T-helper 2 cell treated with Interferon-gamma antibody and Interleukin-4, amounts not matched to agents 100 ng/mL and 5 ng/mL, for 36 hours (primary cell): Measurements from ENCODE around the gene KMO. TPM values are rescaled to one million over a fixed set of nuclear protein-coding genes. Genes with fewer than 3 reads are reported as not detected.

Source experiments
- intact Hi-C: fragments of 100-400 bp; cut with micrococcal nuclease; formaldehyde crosslinking; loops from one replicate; pipeline ENCODE4 v1.15.1; 2023
- total RNA-seq: library from RNA; stranded (reverse); gene quantifications from 2 replicates; pipeline ENCODE4 v1.2.3, GENCODE V29; 2022

Gene KMO
- not detected in 2 replicates for total RNA-seq

DNA sequence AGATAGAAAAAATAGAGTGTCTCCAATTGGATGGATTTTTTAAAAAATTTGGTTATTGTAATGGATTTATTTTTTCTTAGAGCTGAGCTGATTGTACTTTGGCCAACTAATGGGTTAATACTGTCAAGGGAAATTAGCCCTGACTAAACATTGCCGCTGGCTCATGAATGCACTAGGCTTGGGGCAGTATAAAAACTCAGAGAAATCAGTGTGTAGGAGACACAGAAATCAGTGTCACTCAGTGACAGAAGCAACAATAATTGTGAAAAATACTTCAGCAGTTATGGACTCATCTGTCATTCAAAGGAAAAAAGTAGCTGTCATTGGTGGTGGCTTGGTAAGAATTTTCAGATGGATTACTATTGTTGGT lies at the start of gene KMO:
Gene KMO, plus strand, starts transcription at position 217 of the 370 bp plus-strand sequence. Its CDS starts 67 bp downstream, at position 284.
- intact Hi-C loops, result loop anchor here (2.0 to 5.0 kb wide), 2 partner anchors 19 to 365 kb away; no protein-coding TSS in a partner anchor

DNA sequence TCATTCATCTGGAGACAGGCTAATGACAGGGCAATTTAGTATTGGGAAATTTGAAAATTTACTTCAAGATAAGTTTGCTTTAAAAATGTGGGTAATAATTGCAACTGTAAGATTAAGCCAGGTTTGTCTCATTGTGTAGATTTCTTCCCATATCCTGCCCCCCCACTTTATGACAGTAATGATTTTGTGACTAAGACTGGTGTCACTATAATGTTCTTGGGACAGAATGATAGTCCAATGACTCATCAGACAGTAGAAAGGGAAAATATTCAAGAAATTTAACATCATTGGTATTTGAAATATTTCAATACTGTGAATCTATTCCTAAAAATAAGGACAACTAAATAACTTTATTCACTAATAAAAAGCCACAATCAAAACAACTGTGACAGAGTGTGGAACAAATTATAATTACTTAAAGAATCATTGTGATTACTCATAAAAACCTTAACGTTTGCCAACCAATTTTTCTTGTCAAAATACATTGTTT lies 49.4 kb upstream of the KMO start:
- intact Hi-C loops, result no loop called here

DNA sequence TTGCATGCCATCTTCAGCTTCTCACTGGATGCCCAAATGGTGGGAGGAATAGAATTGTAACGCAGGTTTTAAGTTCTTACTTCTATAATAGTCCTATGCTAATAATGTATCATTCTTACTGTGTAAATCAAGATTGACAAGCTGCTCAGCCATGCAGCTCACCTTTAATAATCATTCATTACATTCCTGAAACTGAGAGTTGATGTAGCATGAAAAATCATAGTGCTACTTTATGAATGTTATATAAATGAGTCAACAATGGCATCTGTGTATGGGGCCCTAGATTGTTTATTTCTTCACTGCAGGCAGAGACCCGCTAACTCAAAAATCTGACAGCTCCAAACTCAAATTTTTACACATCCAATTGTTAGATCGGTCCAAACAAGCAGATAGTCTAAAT lies 47.0 kb upstream of the KMO start:
- intact Hi-C loops, result loop anchor here (5.0 kb wide), 1 partner anchor 753 kb away; no protein-coding TSS in a partner anchor

DNA sequence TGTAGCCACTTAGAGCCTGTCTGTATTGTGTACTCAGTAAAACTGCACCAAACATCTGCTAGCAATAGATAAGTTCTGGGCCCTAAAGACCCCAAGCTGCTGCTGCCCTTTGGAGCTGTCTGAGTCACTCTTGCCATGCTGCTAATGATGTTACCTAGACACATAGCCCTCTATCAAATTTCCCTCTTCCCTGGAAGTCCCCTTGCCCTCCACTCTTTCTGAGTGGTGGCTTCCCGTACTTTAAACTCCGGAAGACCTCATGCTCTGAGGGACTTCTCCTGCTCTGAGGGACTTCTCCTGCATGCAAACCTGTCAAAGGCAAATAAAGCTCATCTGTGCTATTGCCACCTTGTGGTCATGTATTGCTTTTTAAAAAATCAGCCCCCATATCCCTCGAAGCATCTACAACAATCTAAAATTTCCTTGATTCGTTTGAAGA lies 46.6 kb upstream of the KMO start:
- intact Hi-C loops, result loop anchor here (5.0 kb wide), 1 partner anchor 753 kb away; no protein-coding TSS in a partner anchor

DNA sequence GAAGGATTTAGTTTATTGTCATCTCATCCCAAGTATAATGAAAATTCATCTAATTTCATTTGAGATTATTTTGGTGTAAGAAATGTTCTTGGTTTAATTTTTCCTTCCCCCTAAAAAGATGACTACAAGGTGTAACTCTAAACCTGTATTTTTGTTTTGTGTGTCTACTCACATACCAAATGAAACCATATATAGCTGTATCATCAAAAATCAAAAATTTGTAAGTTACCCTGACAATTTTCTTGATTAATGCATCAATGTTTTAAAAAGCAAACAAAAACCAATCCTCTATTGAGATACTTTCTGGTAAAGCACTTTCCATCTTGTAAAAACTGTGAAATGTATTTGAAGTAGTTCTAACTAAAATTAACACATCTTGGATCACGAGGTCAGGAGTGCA lies 43.4 kb upstream of the KMO start:
- intact Hi-C loops, result loop anchor here (5.0 kb wide), 1 partner anchor 756 kb away; no protein-coding TSS in a partner anchor

DNA sequence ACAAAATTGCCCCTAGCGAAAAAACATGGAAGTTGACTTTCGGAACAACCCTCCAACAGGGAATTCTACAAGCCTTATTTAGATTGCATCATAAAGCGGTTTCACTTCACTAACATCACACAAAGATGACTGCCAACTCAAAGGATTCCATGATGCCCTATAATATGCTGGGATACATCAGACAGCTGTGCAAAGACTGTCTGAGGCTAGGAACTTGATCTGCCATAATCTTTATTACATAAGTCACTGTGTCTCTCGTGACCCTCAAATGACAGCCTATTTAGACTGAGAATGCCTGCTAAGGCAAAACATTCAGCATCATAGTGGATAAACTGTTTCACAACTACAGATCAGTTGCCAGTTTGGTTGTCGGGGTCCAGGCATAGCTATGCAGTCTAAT lies 36.4 kb upstream of the KMO start:
- intact Hi-C loops, result no loop called here

DNA sequence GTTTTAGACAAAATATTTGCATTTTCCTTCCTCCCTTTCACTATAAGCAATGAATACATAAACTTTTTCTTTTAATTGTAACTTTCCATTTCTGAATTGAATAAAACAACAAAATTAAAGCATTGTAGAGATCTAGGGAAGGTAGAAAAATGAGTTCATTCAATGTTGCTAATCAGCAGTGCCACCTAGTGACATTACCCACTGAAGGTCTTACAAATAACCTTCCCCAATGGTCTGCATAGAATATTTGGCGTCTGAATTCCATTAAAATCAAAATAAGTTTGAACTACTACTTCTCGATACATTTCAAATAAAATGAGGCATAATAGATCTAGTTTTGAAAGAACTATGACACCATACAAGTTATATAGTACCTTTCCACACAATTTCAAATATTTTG lies 32.3 kb upstream of the KMO start:
- intact Hi-C loops, result no loop called here

DNA sequence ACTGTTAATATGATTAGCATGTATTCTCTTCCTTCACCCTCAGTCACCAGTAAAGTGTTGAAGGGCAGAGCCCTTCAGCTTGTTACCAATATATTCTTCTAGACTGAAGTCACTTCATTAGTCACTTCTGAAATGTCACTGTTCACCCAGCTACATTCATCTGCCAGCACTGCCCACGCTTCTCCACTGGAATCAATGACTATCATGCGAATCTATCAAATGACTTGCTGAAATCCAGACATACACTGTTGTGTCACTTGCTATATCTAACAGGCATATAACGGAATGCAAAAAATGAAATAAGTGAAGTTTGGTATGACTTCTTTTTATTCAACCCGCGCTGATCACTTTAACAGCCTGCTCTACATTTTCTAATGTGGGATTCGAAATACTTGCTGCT lies 28.7 kb upstream of the KMO start:
- intact Hi-C loops, result no loop called here

DNA sequence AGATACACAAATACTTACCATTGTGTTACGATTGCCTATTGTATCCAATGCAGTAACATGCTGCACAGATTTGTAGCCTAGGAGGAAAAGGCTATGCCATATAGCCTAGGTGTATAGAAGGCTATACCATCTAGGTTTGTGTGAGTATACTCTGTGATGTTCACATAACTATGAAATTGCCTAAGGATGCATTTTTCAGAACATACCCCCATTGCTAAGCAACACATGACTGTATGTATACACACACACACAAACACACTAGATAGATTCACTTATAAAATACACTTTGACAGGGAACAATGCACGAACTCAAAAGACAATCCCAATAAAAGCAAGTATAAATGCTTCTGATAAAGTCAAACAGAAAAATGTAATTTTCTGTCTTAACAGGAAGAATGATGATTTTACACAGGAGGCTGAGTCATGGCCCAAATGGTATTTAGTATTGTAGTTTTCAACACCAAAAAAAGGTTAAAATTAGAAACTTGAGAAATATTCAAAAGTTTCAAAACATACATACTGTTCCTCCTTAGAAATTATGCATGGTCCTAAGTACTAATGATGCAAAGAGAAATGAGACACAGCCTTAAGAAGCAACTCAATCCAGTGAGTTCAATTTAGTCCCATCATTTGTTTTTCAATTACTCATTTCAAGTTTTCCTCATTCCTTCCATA lies 24.9 kb upstream of the KMO start:
- intact Hi-C loops, result no loop called here

DNA sequence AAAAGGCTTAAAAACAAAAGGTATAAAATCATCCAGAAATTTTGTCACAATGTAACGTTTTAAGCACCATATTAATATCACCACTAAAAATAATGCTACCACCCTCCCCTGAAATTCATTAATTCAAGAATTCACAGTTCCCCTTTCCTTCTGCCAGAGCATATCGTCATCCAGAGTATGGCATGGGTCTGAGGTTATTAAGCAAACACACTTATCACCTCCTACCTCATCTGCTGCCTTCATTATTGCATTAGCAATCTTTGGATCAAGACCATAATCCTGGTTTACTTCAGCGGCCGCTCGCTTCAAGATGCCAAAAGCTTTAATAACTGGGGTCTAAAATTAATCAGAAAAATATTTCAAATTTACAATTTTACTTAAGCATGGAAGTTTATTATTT lies 18.8 kb upstream of the KMO start:
- intact Hi-C loops, result no loop called here

DNA sequence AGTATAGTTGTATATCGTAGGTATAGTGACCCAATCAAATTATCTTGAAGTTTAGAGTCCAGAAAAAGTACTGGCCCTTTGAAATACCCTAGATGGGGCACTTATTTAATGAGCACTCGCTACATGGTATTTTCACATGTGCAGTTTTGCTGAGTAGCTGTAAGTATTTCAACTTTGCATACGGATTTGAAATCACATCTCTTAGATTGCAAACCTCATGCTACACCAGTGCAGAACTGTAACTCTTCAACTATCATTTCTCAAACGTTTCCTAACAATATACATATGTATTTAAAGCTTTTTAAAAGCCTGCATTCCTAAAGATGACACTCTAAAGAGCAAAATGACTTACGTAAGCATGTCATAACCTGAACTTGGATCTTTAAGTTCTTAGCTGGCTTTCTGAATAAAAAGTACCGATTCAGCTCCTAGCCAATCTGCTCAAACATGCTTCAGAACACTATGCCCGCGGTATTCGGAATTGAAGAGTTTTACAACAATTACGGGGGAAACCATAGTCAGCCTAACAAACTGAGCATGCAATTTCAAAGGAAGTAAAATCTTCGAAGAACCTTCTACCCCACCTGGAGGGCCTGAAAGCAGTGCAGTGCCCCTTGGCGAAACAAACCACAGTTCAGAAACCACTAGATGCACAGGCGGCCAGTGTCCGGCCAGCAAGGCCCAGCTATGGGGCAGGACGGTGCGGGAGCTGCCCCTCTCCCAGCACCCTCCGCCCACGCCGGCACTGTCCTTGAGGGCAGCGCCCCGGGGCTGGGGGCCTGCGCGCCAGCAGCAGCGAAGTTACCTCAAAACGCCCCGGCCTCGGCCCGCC lies 13.5 kb upstream of the KMO start:
- intact Hi-C loops, result loop anchor here (1.0 kb wide), 4 partner anchors 13 to 329 kb away; partner anchors contain the start of genes CHML and OPN3

DNA sequence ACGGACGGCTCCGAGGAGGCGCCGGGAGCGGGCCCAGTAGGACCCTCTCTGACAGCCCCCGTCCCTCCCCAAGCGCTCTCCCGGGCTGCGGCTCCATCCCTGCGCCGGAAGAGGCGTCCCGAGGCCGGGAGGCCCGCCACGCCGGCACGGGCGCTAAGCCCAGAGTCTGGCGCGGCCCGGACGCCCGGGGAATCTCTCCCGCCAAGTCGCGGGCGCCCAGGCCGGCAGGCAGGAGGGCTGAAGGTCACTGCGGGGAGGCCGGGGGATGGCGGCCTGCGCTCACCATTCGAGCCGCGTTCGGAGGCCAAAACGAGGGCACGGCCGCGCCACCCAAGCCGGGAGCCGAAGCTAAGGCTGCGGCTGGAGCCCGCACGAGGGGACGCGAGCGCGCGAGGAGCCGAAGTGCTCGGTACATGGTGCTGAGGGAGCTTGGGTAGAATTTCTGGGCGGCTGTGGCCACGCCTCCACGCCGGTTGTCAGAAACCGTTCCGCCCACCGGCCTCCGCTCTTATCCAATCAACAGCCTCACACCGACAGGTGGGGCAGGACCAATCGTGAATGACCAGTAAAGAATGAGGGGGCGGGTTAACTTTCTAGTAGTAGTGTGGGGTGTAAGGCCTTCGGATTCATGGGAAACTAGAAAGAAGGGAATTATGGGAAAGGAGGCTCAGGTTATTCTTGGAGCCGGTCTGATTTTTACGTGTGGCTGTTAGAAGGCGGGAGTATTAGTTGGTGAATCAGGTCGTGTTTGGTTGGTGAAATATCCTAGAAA lies 12.7 kb upstream of the KMO start, which contains the start of gene FH:
Gene FH, minus strand, starts transcription at position 448 of the 772 bp plus-strand sequence. Its CDS starts 33 bp downstream, at position 415.
- intact Hi-C loops, result loop anchor here (1.0 kb wide), 4 partner anchors 12 to 328 kb away; partner anchors contain the start of genes CHML and OPN3

DNA sequence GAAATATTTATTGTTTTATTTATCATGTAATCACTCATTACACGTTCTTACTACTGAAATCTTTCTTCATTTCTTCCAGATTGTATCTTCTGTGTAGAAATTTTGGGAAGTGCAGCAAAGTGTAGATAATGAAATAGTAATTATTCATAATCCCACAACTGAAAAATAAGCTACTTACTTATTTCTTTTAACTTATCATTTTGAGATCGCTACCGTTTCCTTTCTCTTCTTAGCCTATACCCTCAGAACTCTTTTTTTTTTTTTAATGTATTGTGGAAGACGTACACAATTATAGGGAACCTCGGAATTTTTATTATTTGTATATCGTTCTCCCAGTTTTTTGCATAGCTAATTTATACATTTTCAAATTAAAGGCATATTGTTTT lies 12.1 kb upstream of the KMO start:
- intact Hi-C loops, result no loop called here

DNA sequence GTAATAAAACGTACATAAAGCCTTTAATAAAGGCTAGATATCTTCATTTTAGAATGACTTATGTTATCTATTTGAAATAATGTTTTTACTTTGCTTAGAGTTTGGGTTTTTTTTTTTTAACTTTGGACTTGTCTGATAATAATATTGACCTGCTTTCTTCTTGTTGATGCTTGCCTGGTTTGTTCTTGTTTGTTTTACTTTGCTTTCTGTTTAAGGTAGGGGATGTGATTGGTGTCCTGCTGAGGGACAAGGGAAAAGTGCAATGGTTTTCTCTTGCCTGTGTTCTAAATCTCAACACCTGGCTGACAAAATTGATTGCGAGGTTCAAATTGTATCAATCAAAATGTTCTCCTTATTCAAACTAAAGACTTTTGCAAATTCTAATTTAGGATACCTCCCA lies 10.5 kb upstream of the KMO start:
- intact Hi-C loops, result no loop called here

DNA sequence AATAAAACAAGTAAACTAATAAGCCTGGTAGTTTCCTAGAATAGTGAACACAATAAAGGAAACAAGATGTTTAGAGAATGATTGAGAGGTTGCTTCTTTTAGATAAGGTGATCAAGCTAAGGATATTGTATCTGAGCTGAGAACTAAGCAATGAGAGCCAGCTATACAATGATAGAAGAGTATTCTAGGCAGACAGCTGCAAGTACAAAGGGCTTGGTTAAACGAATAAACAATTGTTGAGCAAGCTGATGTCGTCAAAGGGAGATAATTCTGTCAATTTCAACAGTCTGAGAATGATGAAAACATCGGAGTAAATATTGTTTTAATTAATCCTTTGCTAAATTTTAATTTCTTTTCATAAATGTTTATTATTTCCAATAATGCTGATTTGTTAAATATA lies 7.2 kb upstream of the KMO start:
- intact Hi-C loops, result no loop called here

DNA sequence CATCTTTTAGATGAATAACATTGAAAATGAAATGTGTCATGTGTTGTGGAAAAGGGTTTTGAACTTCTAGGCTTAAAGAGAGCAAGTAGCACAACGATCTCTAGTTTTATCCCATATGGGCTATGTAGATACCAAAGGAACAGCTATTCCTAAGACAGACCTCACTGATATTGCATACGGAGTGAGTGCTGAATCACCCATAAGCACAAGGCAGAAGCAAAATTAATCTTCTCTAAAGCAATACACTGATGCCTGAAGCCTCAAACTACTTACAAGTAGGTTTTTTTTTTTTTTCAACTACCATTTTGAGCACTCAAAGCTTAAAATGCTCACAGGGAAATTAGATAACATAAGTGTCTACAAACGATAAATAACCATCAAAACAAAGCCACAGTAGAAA lies 5.0 kb upstream of the KMO start:
- intact Hi-C loops, result no loop called here

DNA sequence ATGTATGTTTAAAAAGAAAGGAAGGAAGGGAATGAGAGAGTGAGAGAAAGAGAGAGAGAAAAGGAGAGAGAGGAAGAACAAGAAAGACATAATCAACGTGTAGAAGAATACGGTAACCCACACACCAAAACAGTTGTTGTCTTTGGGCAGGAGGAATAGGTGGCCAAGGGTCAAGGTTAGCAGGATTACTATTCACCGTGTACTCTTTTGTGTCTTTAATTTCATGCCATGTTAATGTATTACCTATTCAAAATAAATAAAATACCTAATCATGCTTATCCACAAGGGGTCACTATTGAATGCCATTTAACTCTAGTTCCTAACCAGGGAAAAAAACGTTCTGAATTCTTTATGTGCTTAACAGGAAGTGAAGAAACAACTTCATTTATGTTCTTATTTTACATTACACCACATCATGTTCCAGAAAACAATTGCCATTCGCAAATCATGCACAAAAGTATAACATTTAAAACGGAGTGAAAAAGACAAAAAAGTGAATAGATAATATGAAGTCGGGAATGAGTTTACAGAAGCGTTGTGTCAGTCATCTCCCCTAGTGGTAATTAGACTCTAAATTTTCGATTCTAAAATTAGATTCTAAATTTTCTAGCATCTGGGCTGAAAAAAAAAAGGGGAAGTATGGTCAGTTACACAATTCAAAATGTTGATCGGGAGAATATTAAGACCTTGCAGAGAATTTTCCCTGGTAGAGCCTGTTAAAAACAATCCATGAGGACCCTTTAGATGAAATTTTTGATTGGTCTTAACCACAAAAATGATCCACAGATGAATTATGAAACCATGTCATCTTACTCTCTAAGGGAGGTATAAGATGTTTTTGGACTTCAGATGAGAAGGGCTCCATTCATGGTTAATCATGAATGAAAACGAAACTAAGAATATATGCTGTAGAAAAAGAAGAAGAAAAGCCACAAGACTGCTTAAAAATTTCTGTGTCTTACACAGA lies 700 bp upstream of the KMO start:
- intact Hi-C loops, result loop anchor here (1.0 to 5.0 kb wide), 8 partner anchors 12 to 486 kb away; partner anchors contain the start of gene FH

DNA sequence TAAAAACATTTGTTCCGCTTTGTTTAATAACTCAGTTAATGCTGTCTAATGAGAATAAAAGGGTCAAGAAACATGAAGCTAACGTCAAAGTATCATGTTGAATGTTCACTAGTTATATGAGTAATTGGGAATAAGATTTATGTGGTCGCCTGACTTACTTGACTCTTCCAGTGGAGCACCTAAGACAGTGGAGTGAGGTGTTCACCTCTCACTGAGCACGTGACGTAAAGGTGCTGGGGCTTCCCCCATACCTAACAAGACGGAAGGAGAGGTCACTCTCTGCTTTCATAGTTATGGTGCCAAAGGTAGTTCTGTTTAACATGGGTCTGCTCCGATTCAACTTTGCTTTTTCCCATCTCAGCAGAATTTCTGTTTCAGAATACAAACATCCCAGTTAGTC lies 686 bp downstream of the KMO start:
- intact Hi-C loops, result loop anchor here (2.0 to 5.0 kb wide), 2 partner anchors 18 to 364 kb away; no protein-coding TSS in a partner anchor

DNA sequence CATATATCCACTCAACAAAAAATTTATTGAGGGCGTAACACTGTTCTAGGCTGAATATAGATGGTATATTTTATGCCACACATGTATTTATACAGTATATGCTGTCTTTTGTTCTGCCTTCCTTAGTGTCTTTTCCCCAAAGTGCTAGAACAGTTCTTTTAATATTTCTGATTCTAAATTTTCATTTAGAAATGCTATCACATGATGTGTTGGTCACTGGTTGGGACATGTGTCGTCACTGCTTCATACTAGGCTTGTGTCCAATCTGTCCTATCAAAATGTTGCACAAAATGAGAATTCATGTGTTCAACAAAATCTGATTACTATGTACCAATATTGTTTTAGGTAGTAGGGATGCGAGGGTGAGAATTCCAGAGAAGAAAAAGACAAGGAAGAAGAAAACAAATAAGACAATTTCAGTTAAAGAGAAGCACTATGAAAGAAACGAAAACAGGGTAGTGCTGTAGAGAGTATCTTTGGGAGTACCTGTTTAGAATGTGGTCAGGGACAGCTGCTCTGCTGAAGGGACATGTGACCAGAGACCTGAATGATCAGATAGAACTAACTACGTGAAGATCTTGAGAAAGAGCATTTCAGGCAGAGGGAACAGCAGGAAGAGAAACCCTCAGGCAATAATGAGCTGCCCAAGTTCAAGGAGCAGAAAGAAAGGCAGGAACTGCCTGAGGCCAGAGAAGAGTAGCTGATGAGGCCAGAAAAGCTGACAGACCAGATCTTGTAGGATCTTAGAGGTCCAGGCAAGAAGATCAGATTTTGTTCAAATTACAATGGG lies 1.3 kb downstream of the KMO start:
- intact Hi-C loops, result loop anchor here (2.0 to 5.0 kb wide), 2 partner anchors 17 to 364 kb away; no protein-coding TSS in a partner anchor
